ENCODE results near the gene OR2AE1. TPM values are rescaled to one million over a fixed set of nuclear protein-coding genes. Genes with fewer than 3 reads are reported as not detected.

Gene OR2AE1
- total and polyA plus RNA-seq, 9 of the 15 experiments (the other 6 are each of a cell fraction or from before 2014, with no cell fraction given): 0.27 TPM; not detected in 8

GRCh38 chr7:99848420-99849216, 28.2 kb downstream of the OR2AE1 start (continued):
- no peak for TF ChIP-seq CEBPG (CRISPR knock-in tag; IDR thresholded peaks at IDR 0.05)
- TF ChIP-seq CEBPG (tag; conservative IDR thresholded peaks at IDR 0.05 in 1 of 2, IDR thresholded peaks at IDR 0.05 in 1 of 2): no peak
- no peak for TF ChIP-seq ZNF280A (IDR thresholded peaks at IDR 0.05; ENCODE audit: low read depth, partially characterized antibody)
- TF ChIP-seq JUND (IDR thresholded peaks at IDR 0.05; ENCODE audit: borderline replicate concordance, low read depth, low read length): peak; percentile 26; the same call in 1 of the 2 replicates
- TF ChIP-seq JUND (tag; IDR thresholded peaks at IDR 0.05; ENCODE audit: borderline replicate concordance, low read depth, low read length): no peak

- Histone ChIP-seq H3K27ac (ENCODE audit: extremely low read depth, low read depth, low read length) (no peak overlapping the region), H3K4me2 (ENCODE audit: insufficient read depth, low read length) (no peak overlapping the region), H3K9ac (ENCODE audit: insufficient read depth in 1 of 2, low read depth in 2 of 2, low read length in 2 of 2) (no peak overlapping the region), H3K9me3 (replicated peaks; ENCODE audit: control insufficient read depth, insufficient read depth, low read depth, low read length) (no peaks in the 10 kb centered on the region), H3K9me1 (ENCODE audit: control insufficient read depth, insufficient read depth, low read length) (no peaks in the 10 kb centered on the region), H3K4me1 (replicated peaks in 1 of 2; ENCODE audit: control insufficient read depth in 2 of 2, insufficient read depth in 2 of 2, low read length in 2 of 2) (peaks cover 0 to 22% of the 10 kb centered on the region in 2 experiments; a peak in 2 of 5 replicates), H3K27me3 (ENCODE audit: control insufficient read depth in 2 of 2, insufficient read depth in 2 of 2, low read length in 2 of 2) (no peaks in the 10 kb centered on the region; a peak in 1 of 5 replicates), H4K20me1 (replicated peaks; ENCODE audit: control insufficient read depth, insufficient read depth, low read length) (no peaks in the 10 kb centered on the region), H3K36me3 (ENCODE audit: control insufficient read depth, insufficient read depth, low read length) (no peaks in the 10 kb centered on the region), H3K79me2 (ENCODE audit: control insufficient read depth, insufficient read depth, low read length) (no peaks in the 10 kb centered on the region), H2AFZ (ENCODE audit: low read depth, low read length) (peak overlapping the region; percentile 63; the same call in 1 of the 2 replicates), H3K4me3 (no peak overlapping the region)
- ChIA-PET CTCF (ENCODE audit: low intra/inter-chr PET ratio) (no interaction called here), POLR2A (interaction anchor here (1.0 kb wide), 1 partner anchor 11 kb away, joined by 5 read pairs; no protein-coding TSS in a partner anchor)
- WGBS (ENCODE audit: insufficient coverage, low coverage, missing lambda C conversion rate): 57% methylated on average over 1 of the region's 1 CpG
- ATAC-seq: peak; percentile 60; the same call in 2 of the 3 replicates
- no peak for FAIRE-seq
- in situ Hi-C loops (cut with MboI) (no loop called here), intact Hi-C loops (cut with micrococcal nuclease) (no loop called here)
- BruUV-seq (replicated peaks): no TSS peak
- DNase-seq (ENCODE audit: extremely low read depth in 1 of 4, low spot score in 3 of 4): no peak
- no peak for TF ChIP-seq ZSCAN32 (CRISPR knock-in tag; IDR thresholded peaks at IDR 0.05)
- TF ChIP-seq RAD21 (CRISPR knock-in tag; conservative IDR thresholded peaks at IDR 0.05 in 1 of 2, IDR thresholded peaks at IDR 0.05 in 1 of 2): 0 out of 4 replicates have a peak, but pooled peaks of 1 of the 2 experiments have one; percentile 21
- peak in 1 of 3 experiments; percentile 2; a peak in 1 of 6 replicates for TF ChIP-seq CTCF (IDR thresholded peaks at IDR 0.05 in 2 of 3, conservative IDR thresholded peaks at IDR 0.05 in 1 of 3; ENCODE audit: insufficient read depth in 2 of 3, low read depth in 1 of 3, low read length in 3 of 3)
Measured at GRCh38 chr7:99844328-99844727, 32.5 kb downstream of the OR2AE1 start.

All from K562 (cell line).